Liver (tissue), 9 donors: ENCODE data around the gene DAND5. TPM values are rescaled to one million over a fixed set of nuclear protein-coding genes. Genes with fewer than 3 reads are reported as not detected.

Experiments used
- DNase-seq: peaks from one replicate; pipeline ENCODE4 v3.0.0-alpha.2; 2017; ENCODE audit warnings: low spot score
- H3K27ac ChIP-seq, 2 donors: one replicate each; pipeline ENCODE4 v1.7.0; 2013; ENCODE audit warnings: inconsistent platforms in 2 of 2, low read length in 2 of 2, control low read depth in 1 of 2, low read depth in 1 of 2, mild to moderate bottlenecking in 1 of 2
- H3K27me3 ChIP-seq, 4 donors: one replicate each; pipeline versions ENCODE4 v1.6.1 to v1.7.0; 2013; ENCODE audit warnings: low read length in 3 of 4, inconsistent platforms in 1 of 4, mild to moderate bottlenecking in 1 of 4, moderate library complexity in 1 of 4; ENCODE audit not compliant: control insufficient read depth in 4 of 4, insufficient read depth in 4 of 4
- H3K36me3 ChIP-seq, 4 donors: one replicate each; pipeline versions ENCODE4 v1.6.1 to v1.7.0; 2013; ENCODE audit warnings: low read length in 3 of 4, mild to moderate bottlenecking in 3 of 4, low read depth in 1 of 4, moderate library complexity in 1 of 4; ENCODE audit not compliant: control insufficient read depth in 4 of 4, insufficient read depth in 3 of 4
- H3K4me1 ChIP-seq, 4 donors: one replicate each; pipeline versions ENCODE4 v1.6.1 to v1.7.0; 2013; ENCODE audit warnings: low read length in 3 of 4, mild to moderate bottlenecking in 3 of 4, moderate library complexity in 1 of 4; ENCODE audit not compliant: control insufficient read depth in 4 of 4, insufficient read depth in 4 of 4
- H3K4me3 ChIP-seq, 3 donors: one replicate each; pipeline versions ENCODE4 v1.6.1 to v1.7.0; 2013; ENCODE audit warnings: low read length in 3 of 3, control low read depth in 1 of 3, low read depth in 1 of 3, mild to moderate bottlenecking in 1 of 3
- H3K9ac ChIP-seq, 2 donors: one replicate each; pipeline ENCODE4 v1.7.0; 2013; ENCODE audit warnings: low read length in 2 of 2, mild to moderate bottlenecking in 2 of 2, moderate library complexity in 2 of 2, control low read depth in 1 of 2, low read depth in 1 of 2
- H3K9me3 ChIP-seq, 4 donors: one replicate each; pipeline versions ENCODE4 v1.6.1 to v1.7.0; 2013; ENCODE audit warnings: low read length in 3 of 4; ENCODE audit not compliant: control insufficient read depth in 4 of 4
- EGR1 ChIP-seq, 2 donors: IDR thresholded peaks; 2 replicates each; pipeline ENCODE4 v1.6.1; 2016 to 2018; ENCODE audit warnings: antibody characterized with exemption in 2 of 2, low read depth in 2 of 2
- FOXA1 ChIP-seq: IDR thresholded peaks from 2 replicates; pipeline ENCODE4 v1.6.1; 2016; ENCODE audit warnings: antibody characterized with exemption
- FOXA2 ChIP-seq: IDR thresholded peaks from 2 replicates; pipeline ENCODE4 v1.6.1; 2016; ENCODE audit warnings: antibody characterized with exemption
- GABPA ChIP-seq, 2 donors: IDR thresholded peaks in 1 of 2; conservative IDR thresholded peaks in 1 of 2; 2 replicates each; pipeline ENCODE4 v1.6.1; 2016; ENCODE audit warnings: antibody characterized with exemption in 2 of 2, mild to moderate bottlenecking in 1 of 2, moderate library complexity in 1 of 2
- HNF4G ChIP-seq: IDR thresholded peaks from 2 replicates; pipeline ENCODE4 v1.6.1; 2016; ENCODE audit warnings: antibody characterized with exemption
- JUND ChIP-seq, 2 donors: IDR thresholded peaks; 2 replicates each; pipeline ENCODE4 v1.6.1; 2016; ENCODE audit warnings: antibody characterized with exemption in 2 of 2
- NR2F2 ChIP-seq: IDR thresholded peaks from 2 replicates; pipeline ENCODE4 v1.6.1; 2016; ENCODE audit warnings: antibody characterized with exemption
- RAD21 ChIP-seq, 2 donors: IDR thresholded peaks; 2 replicates each; pipeline ENCODE4 v1.6.1; 2016; ENCODE audit warnings: antibody characterized with exemption in 2 of 2, mild to moderate bottlenecking in 2 of 2
- TAF1 ChIP-seq: conservative IDR thresholded peaks from 2 replicates; pipeline ENCODE4 v1.6.1; 2016; ENCODE audit warnings: antibody characterized with exemption, mild to moderate bottlenecking
- YY1 ChIP-seq: IDR thresholded peaks from 2 replicates; pipeline ENCODE4 v1.6.1; 2016; ENCODE audit warnings: antibody characterized with exemption, mild to moderate bottlenecking
- WGBS: extraction: QIAGEN DNeasy Blood & Tissue Kit; methylation state at CpG from one replicate; pipeline ENCODE4 v1.1.7; 2013; 5-methylcytosine and 5-hydroxymethylcytosine counted together
- polyA plus RNA-seq, 2 donors: library from polyadenylated mRNA; stranded (reverse) in 1 of 2; unstranded in 1 of 2; fragments of 200-250 nt in 1 of 2; fragments of >200 nt in 1 of 2; fragmentation: Nextera tagmentation in 1 of 2; extraction: Ambion mirVana in 1 of 2; gene quantifications; one replicate each; pipeline versions ENCODE4 v1.2.1 to v1.2.3, GENCODE V29; 2013 to 2015
- total RNA-seq, 2 donors: library from RNA; depleted of rRNA; stranded (reverse); fragments of >200 nt; gene quantifications; one replicate each; pipeline ENCODE4 v1.2.3, GENCODE V29; 2014
- TF ChIP-seq, protein P1 (sequence below): IDR thresholded peaks from 2 replicates; pipeline ENCODE4 v1.6.1; 2016; ENCODE audit warnings: antibody characterized with exemption
- TF ChIP-seq, protein P2 (sequence below): IDR thresholded peaks from 2 replicates; pipeline ENCODE4 v1.6.1; 2016; ENCODE audit warnings: antibody characterized with exemption
- TF ChIP-seq, protein P3 (sequence below): IDR thresholded peaks from 2 replicates; pipeline ENCODE4 v1.6.1; 2016; ENCODE audit warnings: antibody characterized with exemption, mild to moderate bottlenecking
- TF ChIP-seq, protein P4 (sequence below): IDR thresholded peaks from 2 replicates; pipeline ENCODE4 v1.6.1; 2016; ENCODE audit warnings: antibody characterized with exemption
- TF ChIP-seq, protein P5 (sequence below): fragments of 150-350 bp; IDR thresholded peaks from 2 replicates; pipeline ENCODE4 v1.5.1; 2017; ENCODE audit warnings: improper control_type of control experiment, low read depth, low read length; ENCODE audit not compliant: missing input control
- donor health status: healthy.
- donor health status: healthy.
- donor health status: healthy.
- donor health status: healthy.
- donor health status: healthy.

Gene DAND5
- total and polyA plus RNA-seq, 4 donors = 0.23 TPM; not detected in 3

DNA sequence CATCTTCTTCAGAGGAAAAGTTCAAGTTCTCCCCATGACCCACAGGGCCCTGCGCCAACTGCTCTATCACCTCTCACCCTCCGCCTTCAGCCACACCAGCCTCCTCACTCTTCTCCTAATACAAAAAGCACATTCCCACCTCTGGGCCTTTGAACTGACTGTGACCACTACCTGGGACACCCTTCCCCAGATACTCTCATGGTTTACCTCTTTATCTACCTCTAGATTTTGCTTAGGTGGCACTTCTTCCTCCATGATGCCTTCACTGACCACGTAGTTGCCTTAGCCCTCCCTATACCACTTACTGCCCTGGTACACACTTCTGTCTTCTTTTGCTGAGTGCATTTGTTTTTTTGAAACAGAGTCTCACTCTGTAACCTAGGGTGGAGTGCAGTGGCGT is 46.4 kb upstream of the DAND5 start:
- DNase-seq = no peak
- 98% methylated on average over 4 of the region's 4 CpGs for WGBS
- H3K36me3 ChIP-seq = peaks cover 21 to 44% (median 32%) of the 10 kb centered on the region in 4 donors

DNA sequence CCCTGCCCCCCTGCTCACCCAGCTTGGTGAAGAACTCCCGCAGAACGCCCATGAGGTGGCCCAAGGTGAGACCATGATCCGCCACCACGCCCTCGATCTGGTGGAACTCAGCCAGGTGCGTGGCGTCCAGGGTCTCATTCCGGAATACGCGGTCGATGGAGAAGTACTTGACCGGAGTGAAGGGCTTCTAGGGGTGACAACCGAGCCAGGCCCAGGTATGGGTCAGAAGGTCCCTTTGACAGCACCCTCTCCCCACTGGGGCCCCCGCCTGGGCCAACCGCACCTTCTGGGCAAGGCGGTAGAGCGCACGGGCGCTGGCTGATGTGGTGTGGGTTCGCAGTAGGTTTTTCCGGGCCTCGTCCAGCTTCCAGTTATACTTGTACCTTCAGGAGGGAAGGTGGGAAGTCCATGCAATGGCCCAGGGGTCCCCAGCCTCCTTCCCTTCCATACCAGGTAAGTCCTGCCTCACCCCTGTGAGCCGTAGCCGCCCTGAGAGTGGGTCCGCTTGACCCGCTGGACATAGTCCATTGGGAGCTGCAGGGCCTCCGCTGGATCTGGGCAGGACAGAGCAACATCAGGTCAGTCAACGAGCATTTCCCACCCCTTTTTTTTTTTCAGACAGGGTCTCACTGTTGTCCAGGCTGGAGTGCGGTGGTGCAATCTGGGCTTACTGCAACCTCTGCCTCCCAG is 44.6 kb upstream of the DAND5 start:
- 97% methylated on average over 29 of the region's 29 CpGs for WGBS
- Histone ChIP-seq H3K4me3 (no peak overlapping the region), H3K27ac (no peak overlapping the region), H3K36me3 (peaks cover 26 to 59% (median 45%) of the 10 kb centered on the region in 4 donors), H3K9me3 (no peaks in the 10 kb centered on the region), H3K4me1 (no peaks in the 10 kb centered on the region), H3K9ac (no peak overlapping the region), H3K27me3 (no peaks in the 10 kb centered on the region)
- TF ChIP-seq GABPA (IDR thresholded peaks at IDR 0.05 in 1 of 2, conservative IDR thresholded peaks at IDR 0.05 in 1 of 2) = no peak
- TF ChIP-seq FOXA1 = no peak
- TF ChIP-seq, protein P1, sequence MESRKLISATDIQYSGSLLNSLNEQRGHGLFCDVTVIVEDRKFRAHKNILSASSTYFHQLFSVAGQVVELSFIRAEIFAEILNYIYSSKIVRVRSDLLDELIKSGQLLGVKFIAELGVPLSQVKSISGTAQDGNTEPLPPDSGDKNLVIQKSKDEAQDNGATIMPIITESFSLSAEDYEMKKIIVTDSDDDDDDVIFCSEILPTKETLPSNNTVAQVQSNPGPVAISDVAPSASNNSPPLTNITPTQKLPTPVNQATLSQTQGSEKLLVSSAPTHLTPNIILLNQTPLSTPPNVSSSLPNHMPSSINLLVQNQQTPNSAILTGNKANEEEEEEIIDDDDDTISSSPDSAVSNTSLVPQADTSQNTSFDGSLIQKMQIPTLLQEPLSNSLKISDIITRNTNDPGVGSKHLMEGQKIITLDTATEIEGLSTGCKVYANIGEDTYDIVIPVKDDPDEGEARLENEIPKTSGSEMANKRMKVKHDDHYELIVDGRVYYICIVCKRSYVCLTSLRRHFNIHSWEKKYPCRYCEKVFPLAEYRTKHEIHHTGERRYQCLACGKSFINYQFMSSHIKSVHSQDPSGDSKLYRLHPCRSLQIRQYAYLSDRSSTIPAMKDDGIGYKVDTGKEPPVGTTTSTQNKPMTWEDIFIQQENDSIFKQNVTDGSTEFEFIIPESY = no peak
- TF ChIP-seq FOXA2 = no peak
- TF ChIP-seq, protein P2, sequence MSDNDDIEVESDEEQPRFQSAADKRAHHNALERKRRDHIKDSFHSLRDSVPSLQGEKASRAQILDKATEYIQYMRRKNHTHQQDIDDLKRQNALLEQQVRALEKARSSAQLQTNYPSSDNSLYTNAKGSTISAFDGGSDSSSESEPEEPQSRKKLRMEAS = no peak
- TF ChIP-seq, protein P3, sequence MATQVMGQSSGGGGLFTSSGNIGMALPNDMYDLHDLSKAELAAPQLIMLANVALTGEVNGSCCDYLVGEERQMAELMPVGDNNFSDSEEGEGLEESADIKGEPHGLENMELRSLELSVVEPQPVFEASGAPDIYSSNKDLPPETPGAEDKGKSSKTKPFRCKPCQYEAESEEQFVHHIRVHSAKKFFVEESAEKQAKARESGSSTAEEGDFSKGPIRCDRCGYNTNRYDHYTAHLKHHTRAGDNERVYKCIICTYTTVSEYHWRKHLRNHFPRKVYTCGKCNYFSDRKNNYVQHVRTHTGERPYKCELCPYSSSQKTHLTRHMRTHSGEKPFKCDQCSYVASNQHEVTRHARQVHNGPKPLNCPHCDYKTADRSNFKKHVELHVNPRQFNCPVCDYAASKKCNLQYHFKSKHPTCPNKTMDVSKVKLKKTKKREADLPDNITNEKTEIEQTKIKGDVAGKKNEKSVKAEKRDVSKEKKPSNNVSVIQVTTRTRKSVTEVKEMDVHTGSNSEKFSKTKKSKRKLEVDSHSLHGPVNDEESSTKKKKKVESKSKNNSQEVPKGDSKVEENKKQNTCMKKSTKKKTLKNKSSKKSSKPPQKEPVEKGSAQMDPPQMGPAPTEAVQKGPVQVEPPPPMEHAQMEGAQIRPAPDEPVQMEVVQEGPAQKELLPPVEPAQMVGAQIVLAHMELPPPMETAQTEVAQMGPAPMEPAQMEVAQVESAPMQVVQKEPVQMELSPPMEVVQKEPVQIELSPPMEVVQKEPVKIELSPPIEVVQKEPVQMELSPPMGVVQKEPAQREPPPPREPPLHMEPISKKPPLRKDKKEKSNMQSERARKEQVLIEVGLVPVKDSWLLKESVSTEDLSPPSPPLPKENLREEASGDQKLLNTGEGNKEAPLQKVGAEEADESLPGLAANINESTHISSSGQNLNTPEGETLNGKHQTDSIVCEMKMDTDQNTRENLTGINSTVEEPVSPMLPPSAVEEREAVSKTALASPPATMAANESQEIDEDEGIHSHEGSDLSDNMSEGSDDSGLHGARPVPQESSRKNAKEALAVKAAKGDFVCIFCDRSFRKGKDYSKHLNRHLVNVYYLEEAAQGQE = no peak
- TF ChIP-seq JUND (IDR thresholded peaks at IDR 0.05) = no peak
- TF ChIP-seq EGR1 (IDR thresholded peaks at IDR 0.05; ENCODE audit: low read depth in 2 of 2) = no peak
- TF ChIP-seq, protein P4, sequence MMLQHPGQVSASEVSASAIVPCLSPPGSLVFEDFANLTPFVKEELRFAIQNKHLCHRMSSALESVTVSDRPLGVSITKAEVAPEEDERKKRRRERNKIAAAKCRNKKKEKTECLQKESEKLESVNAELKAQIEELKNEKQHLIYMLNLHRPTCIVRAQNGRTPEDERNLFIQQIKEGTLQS = no peak
- TF ChIP-seq YY1 = no peak
- no peak for TF ChIP-seq NR2F2
- TF ChIP-seq, protein P5, sequence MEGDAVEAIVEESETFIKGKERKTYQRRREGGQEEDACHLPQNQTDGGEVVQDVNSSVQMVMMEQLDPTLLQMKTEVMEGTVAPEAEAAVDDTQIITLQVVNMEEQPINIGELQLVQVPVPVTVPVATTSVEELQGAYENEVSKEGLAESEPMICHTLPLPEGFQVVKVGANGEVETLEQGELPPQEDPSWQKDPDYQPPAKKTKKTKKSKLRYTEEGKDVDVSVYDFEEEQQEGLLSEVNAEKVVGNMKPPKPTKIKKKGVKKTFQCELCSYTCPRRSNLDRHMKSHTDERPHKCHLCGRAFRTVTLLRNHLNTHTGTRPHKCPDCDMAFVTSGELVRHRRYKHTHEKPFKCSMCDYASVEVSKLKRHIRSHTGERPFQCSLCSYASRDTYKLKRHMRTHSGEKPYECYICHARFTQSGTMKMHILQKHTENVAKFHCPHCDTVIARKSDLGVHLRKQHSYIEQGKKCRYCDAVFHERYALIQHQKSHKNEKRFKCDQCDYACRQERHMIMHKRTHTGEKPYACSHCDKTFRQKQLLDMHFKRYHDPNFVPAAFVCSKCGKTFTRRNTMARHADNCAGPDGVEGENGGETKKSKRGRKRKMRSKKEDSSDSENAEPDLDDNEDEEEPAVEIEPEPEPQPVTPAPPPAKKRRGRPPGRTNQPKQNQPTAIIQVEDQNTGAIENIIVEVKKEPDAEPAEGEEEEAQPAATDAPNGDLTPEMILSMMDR = no peak
- TF ChIP-seq HNF4G = no peak
- no peak for DNase-seq

More for the DNA sequence above, 46.4 kb upstream of the DAND5 start:
- no peak overlapping the region for H3K4me3 ChIP-seq
- H3K27ac ChIP-seq = no peak overlapping the region
- no peaks in the 10 kb centered on the region for H3K9me3 ChIP-seq
- TF ChIP-seq TAF1 = no peak
- no peak for TF ChIP-seq RAD21 (IDR thresholded peaks at IDR 0.05)
- no peak for TF ChIP-seq GABPA (IDR thresholded peaks at IDR 0.05 in 1 of 2, conservative IDR thresholded peaks at IDR 0.05 in 1 of 2)
- TF ChIP-seq NR2F2 = no peak
- TF ChIP-seq, protein P1 = no peak
- no peaks in the 10 kb centered on the region for H3K27me3 ChIP-seq
- no peak overlapping the region for H3K9ac ChIP-seq
- peaks cover 0 to 5% (median 3%) of the 10 kb centered on the region in 4 donors for H3K4me1 ChIP-seq
